Lower leg skin (tissue), 3 donors: ENCODE results near the gene CHPF.

Experiments used
- POLR2A ChIP-seq, 2 donors: fragments of 450-650 bp; IDR thresholded peaks; one replicate each; pipeline ENCODE4 v1.6.1; 2016 to 2017; ENCODE audit warnings: antibody characterized with exemption in 2 of 2, mild to moderate bottlenecking in 1 of 2, moderate library complexity in 1 of 2
- TF ChIP-seq, protein P1 (sequence below), 3 donors: fragments of 450-650 bp; IDR thresholded peaks; one replicate each; pipeline ENCODE4 v1.5.1; 2016; ENCODE audit warnings: antibody characterized with exemption in 3 of 3, mild to moderate bottlenecking in 3 of 3, moderate library complexity in 2 of 3

DNA sequence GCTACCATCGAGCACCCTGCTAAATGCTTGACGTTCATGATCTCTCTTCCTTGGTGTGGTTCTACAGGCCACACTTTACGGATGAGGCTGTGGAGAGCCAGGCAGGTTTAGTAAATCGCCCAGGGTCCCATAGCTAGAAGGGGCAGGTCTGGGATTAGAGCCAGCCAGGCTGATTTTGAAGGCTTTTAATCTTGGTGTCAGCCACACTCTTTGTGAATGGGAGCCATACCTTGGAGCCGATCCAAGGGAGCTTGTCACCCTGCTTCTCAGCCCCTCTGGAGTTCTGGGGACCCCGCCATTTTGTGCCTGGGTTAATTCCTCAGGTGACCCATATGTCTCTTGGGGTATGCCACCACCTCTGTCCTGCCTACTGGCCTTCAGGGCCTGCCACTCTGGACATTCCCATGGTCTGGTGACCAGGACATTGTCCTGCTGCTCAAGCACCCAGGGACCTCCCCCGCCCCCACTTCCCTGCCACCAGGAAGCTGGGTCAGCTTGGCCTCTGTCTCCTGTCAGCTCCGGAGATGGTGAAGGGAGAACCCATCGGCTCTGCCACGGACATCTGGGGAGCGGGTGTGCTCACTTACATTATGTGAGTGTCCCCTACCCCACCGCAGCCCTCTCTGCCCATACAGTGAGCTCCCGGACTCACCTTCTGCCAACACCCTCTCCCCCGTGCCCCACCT is 52.2 kb downstream of the CHPF start:
- TF ChIP-seq, protein P1, sequence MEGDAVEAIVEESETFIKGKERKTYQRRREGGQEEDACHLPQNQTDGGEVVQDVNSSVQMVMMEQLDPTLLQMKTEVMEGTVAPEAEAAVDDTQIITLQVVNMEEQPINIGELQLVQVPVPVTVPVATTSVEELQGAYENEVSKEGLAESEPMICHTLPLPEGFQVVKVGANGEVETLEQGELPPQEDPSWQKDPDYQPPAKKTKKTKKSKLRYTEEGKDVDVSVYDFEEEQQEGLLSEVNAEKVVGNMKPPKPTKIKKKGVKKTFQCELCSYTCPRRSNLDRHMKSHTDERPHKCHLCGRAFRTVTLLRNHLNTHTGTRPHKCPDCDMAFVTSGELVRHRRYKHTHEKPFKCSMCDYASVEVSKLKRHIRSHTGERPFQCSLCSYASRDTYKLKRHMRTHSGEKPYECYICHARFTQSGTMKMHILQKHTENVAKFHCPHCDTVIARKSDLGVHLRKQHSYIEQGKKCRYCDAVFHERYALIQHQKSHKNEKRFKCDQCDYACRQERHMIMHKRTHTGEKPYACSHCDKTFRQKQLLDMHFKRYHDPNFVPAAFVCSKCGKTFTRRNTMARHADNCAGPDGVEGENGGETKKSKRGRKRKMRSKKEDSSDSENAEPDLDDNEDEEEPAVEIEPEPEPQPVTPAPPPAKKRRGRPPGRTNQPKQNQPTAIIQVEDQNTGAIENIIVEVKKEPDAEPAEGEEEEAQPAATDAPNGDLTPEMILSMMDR (IDR thresholded peaks at IDR 0.05): no peak
- no peak for TF ChIP-seq POLR2A (IDR thresholded peaks at IDR 0.05)
